HuH-7 (cell line): Measurements from ENCODE around the gene KIAA1671.
A peak's percentile ranks its signal among the peaks of the same experiment; 100 is the strongest.

Source experiments
- DNase-seq: peaks from one replicate; pipeline ENCODE4 v3.0.0; 2011; ENCODE audit warnings: low spot score

The KIAA1671 gene

GRCh38 chr22:25114369-25115362 is 162.2 kb downstream of the KIAA1671 start:
- DNase-seq = no peak

- DNase-seq = no peak
Observed at GRCh38 chr22:25119609-25120008, 167.1 kb downstream of the KIAA1671 start.

GRCh38 chr22:25120093-25120561 is 167.6 kb downstream of the KIAA1671 start:
- peak; percentile 66 for DNase-seq

GRCh38 chr22:25120761-25121212 is 168.3 kb downstream of the KIAA1671 start:
- peak; percentile 48 for DNase-seq

- no peak for DNase-seq
Observed at GRCh38 chr22:25122136-25122764, 169.7 kb downstream of the KIAA1671 start.

GRCh38 chr22:25123677-25124076 is 171.2 kb downstream of the KIAA1671 start:
- no peak for DNase-seq

GRCh38 chr22:25125693-25126357 is 173.3 kb downstream of the KIAA1671 start:
- DNase-seq = no peak

GRCh38 chr22:25126510-25126909 is 174.0 kb downstream of the KIAA1671 start:
- DNase-seq = no peak

GRCh38 chr22:25127318-25127717 is 174.8 kb downstream of the KIAA1671 start:
- no peak for DNase-seq

- no peak for DNase-seq
Observed at GRCh38 chr22:25130462-25130861, 177.9 kb downstream of the KIAA1671 start.

- no peak for DNase-seq
Observed at GRCh38 chr22:25131198-25131887, 178.8 kb downstream of the KIAA1671 start.

GRCh38 chr22:25134028-25134427 is 181.5 kb downstream of the KIAA1671 start:
- no peak for DNase-seq

GRCh38 chr22:25134451-25134850 is 181.9 kb downstream of the KIAA1671 start:
- DNase-seq = peak; percentile 46

- no peak for DNase-seq
Observed at GRCh38 chr22:25136953-25137576, 184.5 kb downstream of the KIAA1671 start.

GRCh38 chr22:25137577-25138525 is 185.3 kb downstream of the KIAA1671 start:
- DNase-seq = no peak

GRCh38 chr22:25139062-25139461 is 186.5 kb downstream of the KIAA1671 start:
- no peak for DNase-seq

GRCh38 chr22:25142102-25142501 is 189.6 kb downstream of the KIAA1671 start:
- DNase-seq = no peak

- DNase-seq = no peak
Observed at GRCh38 chr22:25143156-25144076, 190.9 kb downstream of the KIAA1671 start.

- DNase-seq = no peak
Observed at GRCh38 chr22:25144522-25144921, 192.0 kb downstream of the KIAA1671 start.
